ENCODE data around the gene NR2C1.

Gene NR2C1

GRCh38 chr12:95083938-95084337, 10.5 kb upstream of the NR2C1 start:
- DNase-seq (ENCODE audit: low read depth), result peak; percentile 57

- DNase-seq (ENCODE audit: low read depth), result no peak
Observed at GRCh38 chr12:95083471-95083870, 10.1 kb upstream of the NR2C1 start.

- no peak for DNase-seq (ENCODE audit: low read depth)
Observed at GRCh38 chr12:95077341-95077740, 3.9 kb upstream of the NR2C1 start.

- DNase-seq (ENCODE audit: low read depth), result no peak
Observed at GRCh38 chr12:95074766-95075165, 1.3 kb upstream of the NR2C1 start.

- DNase-seq (ENCODE audit: low read depth), result no peak
Observed at GRCh38 chr12:95073698-95074520, 491 bp upstream of the NR2C1 start.

- DNase-seq (ENCODE audit: low read depth), result no peak
Observed at GRCh38 chr12:95070378-95070777, 3.0 kb downstream of the NR2C1 start.

- no peak for DNase-seq (ENCODE audit: low read depth)
Observed at GRCh38 chr12:95066091-95066855, 7.1 kb downstream of the NR2C1 start.

GRCh38 chr12:95060951-95061350, 12.5 kb downstream of the NR2C1 start:
- no peak for DNase-seq (ENCODE audit: low read depth)

- no peak for DNase-seq (ENCODE audit: low read depth)
Observed at GRCh38 chr12:95059984-95060383, 13.4 kb downstream of the NR2C1 start.

GRCh38 chr12:95057424-95057823, 16.0 kb downstream of the NR2C1 start:
- DNase-seq (ENCODE audit: low read depth), result no peak

GRCh38 chr12:95055057-95055456, 18.4 kb downstream of the NR2C1 start:
- DNase-seq (ENCODE audit: low read depth), result no peak

GRCh38 chr12:95054206-95054605, 19.2 kb downstream of the NR2C1 start:
- DNase-seq (ENCODE audit: low read depth), result no peak

- no peak for DNase-seq (ENCODE audit: low read depth)
Observed at GRCh38 chr12:95051241-95051640, 22.2 kb downstream of the NR2C1 start.

- no peak for DNase-seq (ENCODE audit: low read depth)
Observed at GRCh38 chr12:95037906-95038305, 35.5 kb downstream of the NR2C1 start.

GRCh38 chr12:95034750-95035149, 38.7 kb downstream of the NR2C1 start:
- no peak for DNase-seq (ENCODE audit: low read depth)

GRCh38 chr12:95022477-95022876, 50.9 kb downstream of the NR2C1 start:
- DNase-seq (ENCODE audit: low read depth), result no peak

GRCh38 chr12:95017482-95017881, 55.9 kb downstream of the NR2C1 start:
- DNase-seq (ENCODE audit: low read depth), result no peak

- no peak for DNase-seq (ENCODE audit: low read depth)
Observed at GRCh38 chr12:95016120-95016519, 57.3 kb downstream of the NR2C1 start.

- DNase-seq (ENCODE audit: low read depth), result no peak
Observed at GRCh38 chr12:95014554-95014953, 58.9 kb downstream of the NR2C1 start.

GRCh38 chr12:95006206-95006605, 67.2 kb downstream of the NR2C1 start:
- no peak for DNase-seq (ENCODE audit: low read depth)

- DNase-seq (ENCODE audit: low read depth), result no peak
Observed at GRCh38 chr12:95004610-95005009, 68.8 kb downstream of the NR2C1 start.

- DNase-seq (ENCODE audit: low read depth), result no peak
Observed at GRCh38 chr12:95003921-95004272, 69.5 kb downstream of the NR2C1 start.

- DNase-seq (ENCODE audit: low read depth), result peak; percentile 70
Observed at GRCh38 chr12:95003213-95003920, 70.1 kb downstream of the NR2C1 start, which contains the start of gene NDUFA12. TSS of gene NDUFA12 (minus strand) at chr12:95003697. CDS start at chr12:95003680, 17 bp downstream.

Measured in GM04503 (cell line).